ENCODE measurements around the gene CPNE4. TPM values are rescaled to one million over a fixed set of nuclear protein-coding genes. Genes with fewer than 3 reads are reported as not detected.
"Not testable (repeated sequence)": the region's sequence is repeated elsewhere in the genome, so short reads cannot be mapped to it uniquely, and the experiment has no call there.

The CPNE4 gene
- total and polyA plus RNA-seq, 5 experiments from 2014 or later: not detected

GRCh38 chr3:131486545-131486944 lies 548.3 kb downstream of the CPNE4 start:
- H3K27me3 Mint-ChIP-seq, H3K9me3 Mint-ChIP-seq, POLR2A ChIA-PET, ATAC-seq: not testable (repeated sequence)
- H3K4me1 Mint-ChIP-seq: peaks cover 7 to 25% (median 17%) of the 10 kb centered on the region in 4 donors
- peak overlapping the region in 1 of 10 donors; percentile 4 for H3K27ac Mint-ChIP-seq
- DNase-seq: peak in 2 of 10 donors; percentile 11 to 20
- peak overlapping the region in 2 of 10 donors; percentile 19 to 31 for H3K4me3 Mint-ChIP-seq
- peaks cover 0 to 54% (median 26%) of the 10 kb centered on the region in 3 donors for H3K36me3 Mint-ChIP-seq

DNA sequence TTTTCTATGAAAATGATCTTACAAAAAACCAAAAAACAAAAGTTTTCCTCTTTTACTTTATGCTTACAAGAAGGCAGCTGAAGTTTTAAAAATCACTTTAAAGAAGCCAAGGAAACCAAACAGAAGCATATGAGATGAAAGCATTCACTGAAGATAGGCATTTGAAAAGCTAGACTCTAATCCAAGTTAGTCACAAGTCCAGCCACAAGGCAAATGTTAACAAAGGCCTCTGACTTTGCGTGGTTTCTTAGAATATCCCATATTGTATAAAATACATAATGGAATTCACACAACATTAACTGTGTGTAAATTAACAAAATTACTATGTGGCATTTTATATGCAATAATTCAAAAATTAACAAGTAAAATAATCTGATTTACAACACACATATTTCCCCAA lies 549.7 kb downstream of the CPNE4 start:
- DNase-seq: no peak
- Mint-ChIP-seq H3K4me1 (peaks cover 7 to 25% (median 18%) of the 10 kb centered on the region in 4 donors), H3K36me3 (peaks cover 1 to 65% (median 31%) of the 10 kb centered on the region in 3 donors), H3K27ac (no peak overlapping the region), H3K4me3 (no peak overlapping the region), H3K27me3 (no peaks in the 10 kb centered on the region), H3K9me3 (no peaks in the 10 kb centered on the region)
- POLR2A ChIA-PET: no interaction called here
- no peak for ATAC-seq

- peaks cover 7 to 25% (median 20%) of the 10 kb centered on the region in 4 donors for H3K4me1 Mint-ChIP-seq
- H3K27ac Mint-ChIP-seq: no peak overlapping the region
- peaks cover 4 to 67% (median 33%) of the 10 kb centered on the region in 3 donors for H3K36me3 Mint-ChIP-seq
- H3K4me3 Mint-ChIP-seq: no peak overlapping the region
- POLR2A ChIA-PET: no interaction called here
- DNase-seq (no peak), ATAC-seq (no peak)
- no peaks in the 10 kb centered on the region for H3K27me3 Mint-ChIP-seq
- no peaks in the 10 kb centered on the region for H3K9me3 Mint-ChIP-seq
These were observed 550.2 kb downstream of the CPNE4 start for GRCh38 chr3:131484496-131485111.

Small RNA genes lying within 50 kb of the gene (microRNA-seq; reads per million reads assigned to microRNA genes)
- gene MIR5704 (ENCODE audit: borderline microRNAs expressed): not detected

Data from naive thymus-derived CD8-positive, alpha-beta T cell (primary cell).